Jurkat, Clone E6-1 (cell line): Measurements from ENCODE around the gene TAMM41.
"Not testable (repeated sequence)": the region's sequence is repeated elsewhere in the genome, so short reads cannot be mapped to it uniquely, and the experiment has no call there.

ENCODE experiments used
- DNase-seq: peaks from one replicate; pipeline ENCODE4 v3.0.0-alpha.2; 2011; ENCODE audit warnings: low read depth, low spot score
- H3K4me3 ChIP-seq: 2 replicates; pipeline ENCODE4 v1.5.1; 2011; ENCODE audit warnings: mild to moderate bottlenecking, low read length, control low read depth, moderate library complexity

Gene TAMM41

DNA sequence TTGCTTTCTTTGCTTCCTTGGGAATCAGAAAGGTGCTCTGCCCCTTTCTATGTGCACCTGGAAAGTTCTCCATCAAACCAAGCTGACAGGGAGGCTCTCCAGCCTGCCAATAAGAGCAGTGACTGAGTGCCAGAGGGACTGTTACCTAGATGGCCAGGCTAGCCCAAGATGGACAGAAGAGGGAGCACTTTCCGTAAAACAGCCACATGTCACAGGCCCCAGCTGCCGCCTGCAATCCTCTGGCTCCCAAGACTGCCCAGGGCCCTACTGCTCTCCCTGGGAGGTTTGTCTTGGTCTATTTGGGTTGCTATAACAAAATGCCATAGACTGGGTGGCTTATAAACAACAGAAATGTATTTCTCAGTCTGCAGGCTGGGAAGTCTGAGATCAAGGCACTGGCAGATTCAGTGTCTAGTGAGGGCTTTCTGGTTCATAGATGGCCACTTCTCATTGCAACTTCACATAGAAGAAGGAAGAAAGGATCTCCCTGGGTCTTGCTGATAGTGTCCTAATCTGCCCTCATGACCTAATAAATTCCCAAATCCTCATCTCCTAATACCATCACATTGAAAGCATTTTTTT lies 72.3 kb downstream of the TAMM41 start:
- DNase-seq = no peak

DNA sequence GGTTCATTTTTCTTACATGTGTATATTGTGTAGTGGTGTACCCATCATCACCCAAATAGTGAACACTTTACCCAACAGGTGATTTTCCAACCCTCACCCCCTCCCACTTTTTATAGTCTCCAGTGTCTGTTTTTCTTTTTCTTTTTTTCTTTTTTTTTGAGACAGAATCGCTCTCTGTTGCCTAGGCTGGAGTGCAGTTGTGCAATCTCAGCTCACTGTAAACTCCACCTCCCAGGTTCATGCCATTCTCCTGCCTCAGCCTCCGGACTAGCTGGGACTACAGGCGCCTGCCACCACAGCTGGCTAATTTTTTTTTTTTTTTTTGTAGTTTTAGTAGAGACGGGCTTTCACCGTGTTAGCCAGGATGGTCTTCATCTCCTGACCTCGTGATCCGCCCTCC lies 74.8 kb downstream of the TAMM41 start:
- H3K4me3 ChIP-seq, DNase-seq: not testable (repeated sequence)

More for the DNA sequence above, 72.3 kb downstream of the TAMM41 start:
- no peak overlapping the region for H3K4me3 ChIP-seq

DNA sequence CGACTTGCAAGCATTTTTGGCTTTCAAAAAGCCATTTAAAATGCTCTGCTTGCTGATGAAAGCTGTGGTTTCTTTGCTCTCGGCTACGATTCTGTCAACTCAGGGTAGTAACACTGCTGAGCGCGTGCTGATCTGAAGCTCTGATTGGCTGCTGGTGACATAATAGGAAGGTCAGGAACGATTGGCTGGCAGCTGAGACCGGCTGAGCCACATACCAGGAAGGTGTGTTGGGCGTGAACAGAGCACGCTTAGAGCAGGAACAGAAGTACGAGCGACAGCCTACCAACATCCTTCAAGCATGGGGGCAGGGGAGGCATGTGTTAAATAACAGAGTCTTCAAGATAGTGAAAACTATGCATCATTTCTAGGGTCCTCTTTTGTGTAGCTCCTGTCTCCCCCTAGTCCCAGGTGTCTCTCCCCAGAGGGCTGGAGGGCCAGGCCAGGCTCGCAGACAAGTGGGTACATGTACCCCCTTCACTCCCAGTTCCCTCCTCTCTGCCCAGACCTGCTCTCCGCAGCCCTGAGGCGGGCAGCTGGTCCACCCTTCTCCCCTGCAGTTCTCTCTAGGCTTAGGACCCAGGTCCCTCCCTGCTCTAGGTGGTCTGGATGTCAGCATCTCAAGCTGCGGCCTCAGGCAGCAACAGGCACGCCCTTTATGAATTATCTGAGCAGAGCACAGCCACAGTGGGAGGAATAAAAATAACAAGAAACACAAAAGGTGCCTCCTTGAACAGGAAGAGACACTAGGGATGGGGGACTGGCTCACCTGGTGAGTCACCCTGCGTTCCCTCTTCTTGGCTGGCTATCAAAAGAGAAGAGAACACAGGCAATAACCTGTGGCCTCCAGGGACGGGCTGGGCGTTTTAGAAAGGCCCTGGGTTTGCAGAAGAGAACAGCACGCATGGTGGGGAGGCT lies 76.0 kb downstream of the TAMM41 start:
- peak; percentile 93 for DNase-seq
- peak overlapping the region; percentile 26 for H3K4me3 ChIP-seq

DNA sequence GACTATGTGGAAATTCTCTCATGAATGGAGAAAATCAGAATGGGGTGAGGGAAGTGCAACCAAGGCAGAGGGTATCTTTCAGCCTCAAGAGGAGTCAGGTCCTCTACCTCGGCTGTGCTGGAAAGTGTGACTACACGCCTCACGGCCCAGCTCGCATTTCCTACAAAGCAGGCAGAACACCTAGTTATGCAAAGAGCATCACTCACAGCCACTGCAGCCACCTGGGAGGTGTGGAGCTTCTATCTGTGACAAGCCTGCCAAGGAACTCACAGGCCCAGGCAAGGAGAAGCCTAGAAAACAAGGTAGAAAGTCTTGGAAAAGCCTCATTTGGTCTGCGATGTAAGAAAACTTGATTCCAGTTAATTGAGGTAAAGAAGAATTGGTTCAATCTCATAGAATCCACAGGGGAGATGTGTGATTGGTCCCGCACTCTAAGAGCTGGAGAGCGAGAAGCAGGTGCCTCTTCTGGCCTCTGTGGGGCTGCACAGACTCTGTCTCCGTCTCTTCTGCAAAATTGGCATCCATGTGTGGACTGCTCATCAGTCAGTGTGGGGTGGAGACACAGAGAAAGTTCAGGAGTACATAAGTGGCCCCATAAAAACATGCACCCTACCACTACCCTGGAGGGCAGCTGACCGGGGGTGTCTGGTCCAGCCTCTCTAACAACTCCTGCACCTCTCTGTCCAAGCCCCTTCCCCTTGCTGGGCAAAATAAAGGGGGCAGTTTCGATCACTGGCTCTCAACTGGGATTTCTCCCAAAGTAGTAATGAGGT lies 76.8 kb downstream of the TAMM41 start:
- DNase-seq = no peak
- peak overlapping the region; percentile 20 for H3K4me3 ChIP-seq

DNA sequence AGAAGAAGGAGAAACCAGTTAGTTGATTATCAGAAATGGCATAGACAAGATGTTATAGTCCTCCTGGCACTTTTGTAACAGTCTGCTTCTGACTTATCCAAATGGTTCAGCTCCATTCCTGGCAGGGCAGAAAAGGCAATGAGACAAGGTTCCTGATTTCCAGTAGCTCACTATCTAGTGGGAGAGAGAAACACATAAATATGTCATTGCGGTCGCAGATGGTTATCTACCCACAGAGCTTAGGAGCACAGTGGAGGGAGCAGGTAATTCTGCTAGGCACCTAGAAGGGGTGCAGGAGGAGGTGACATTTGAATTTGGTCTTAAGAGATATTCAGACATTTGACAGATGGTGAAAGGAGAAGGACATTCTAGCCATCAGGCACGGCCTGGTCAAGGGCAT lies 78.1 kb downstream of the TAMM41 start:
- DNase-seq = no peak
- no peak overlapping the region for H3K4me3 ChIP-seq

DNA sequence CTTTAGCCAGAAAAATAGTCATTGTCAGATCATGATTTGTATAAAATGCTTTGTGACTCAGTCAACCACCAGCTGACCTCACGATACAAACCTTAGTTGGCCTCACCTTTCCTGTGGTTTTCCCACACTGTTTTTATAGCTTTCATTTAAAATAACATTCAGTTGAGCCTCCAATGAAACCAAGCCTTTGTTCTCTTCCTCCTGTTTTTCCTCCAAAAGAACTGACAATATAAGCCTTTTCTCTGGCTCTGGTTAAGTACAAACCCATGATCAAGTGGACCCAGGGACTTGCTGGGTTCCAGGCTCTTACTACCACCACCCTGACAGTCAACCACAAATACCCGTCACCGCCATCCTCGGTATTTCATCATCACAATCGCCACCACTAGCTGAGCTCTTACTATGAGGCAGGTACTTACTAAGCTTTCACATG lies 81.7 kb downstream of the TAMM41 start:
- H3K4me3 ChIP-seq = no peak overlapping the region
- DNase-seq = no peak

DNA sequence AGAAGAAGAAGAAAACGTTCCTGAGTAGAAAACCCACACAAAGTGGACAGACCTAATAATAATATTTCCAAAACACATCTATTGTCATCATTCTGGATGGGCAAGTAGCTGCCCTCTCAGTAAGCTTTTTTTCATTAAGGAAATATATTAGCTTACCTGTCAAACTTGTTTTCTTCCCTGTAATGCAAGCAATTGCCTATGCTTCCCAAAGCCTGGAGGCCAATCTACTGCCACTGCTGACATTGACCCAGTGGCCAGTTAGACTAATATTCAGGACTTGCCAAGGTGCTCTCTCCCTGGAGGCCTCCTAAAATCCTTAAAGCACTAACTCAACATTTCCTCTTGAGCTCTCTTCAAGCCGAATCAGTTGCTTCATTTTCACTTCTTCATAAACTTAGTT lies 86.7 kb downstream of the TAMM41 start:
- H3K4me3 ChIP-seq = no peak overlapping the region
- no peak for DNase-seq

DNA sequence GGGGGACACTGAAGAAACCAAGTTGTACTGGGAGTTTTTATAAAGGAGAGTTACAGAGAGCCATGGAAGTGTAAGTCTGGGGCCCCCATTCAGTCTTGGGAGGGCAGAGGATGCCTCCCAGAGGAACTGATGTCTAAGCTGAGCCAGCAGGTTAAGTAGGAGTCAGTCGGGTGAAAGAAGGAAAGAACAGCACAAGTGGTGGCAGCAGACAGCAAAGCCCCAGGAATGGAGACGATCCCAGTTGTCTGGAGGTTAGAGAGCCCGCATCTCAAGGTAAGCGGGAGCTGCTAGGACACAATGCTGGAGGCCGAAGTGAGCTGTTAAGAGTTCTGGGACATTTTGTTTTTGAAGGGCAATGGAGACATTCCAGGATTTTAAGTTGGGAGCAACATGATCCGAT lies 88.8 kb downstream of the TAMM41 start:
- H3K4me3 ChIP-seq = no peak overlapping the region
- DNase-seq = no peak

DNA sequence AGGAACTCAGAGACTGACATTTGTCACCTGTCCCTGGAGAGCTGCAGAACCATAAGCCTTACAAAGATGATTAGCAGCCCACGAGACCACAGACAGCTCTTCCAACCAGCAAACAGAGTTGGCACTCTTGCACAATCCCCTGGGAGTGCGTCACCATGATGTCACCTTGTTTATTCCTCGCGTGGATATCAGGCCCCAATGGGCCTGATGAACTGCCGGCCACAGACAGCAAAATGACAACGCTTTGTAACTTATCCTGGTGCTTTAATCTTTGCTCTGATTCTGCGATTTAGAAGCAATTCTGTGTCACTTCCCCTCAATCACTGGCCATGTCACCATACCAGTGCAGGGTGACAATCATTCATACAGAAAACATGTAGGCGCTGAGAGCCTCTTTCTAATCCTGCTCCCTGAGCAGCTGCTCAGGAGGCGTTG lies 89.2 kb downstream of the TAMM41 start:
- no peak overlapping the region for H3K4me3 ChIP-seq
- DNase-seq = no peak

DNA sequence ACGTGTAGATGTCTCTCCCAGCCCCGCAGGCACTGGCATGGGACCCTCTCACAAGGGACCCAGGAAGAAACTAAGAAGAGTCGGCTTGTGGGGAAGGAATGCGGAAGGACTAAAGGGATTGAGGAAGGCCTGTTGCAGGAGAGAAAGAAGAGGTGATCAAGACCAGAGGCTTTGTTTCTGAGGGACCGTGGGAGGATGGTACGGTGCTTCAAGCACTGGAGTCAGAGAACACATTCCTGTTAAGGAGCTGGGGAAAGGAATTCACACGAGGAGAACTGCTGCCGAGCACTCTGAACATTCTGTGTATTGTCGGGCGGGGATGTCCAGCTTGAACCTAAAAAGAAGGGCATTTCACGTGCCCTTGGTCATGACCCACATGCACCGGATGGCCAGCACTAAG lies 91.4 kb downstream of the TAMM41 start:
- H3K4me3 ChIP-seq = no peak overlapping the region
- DNase-seq = no peak

DNA sequence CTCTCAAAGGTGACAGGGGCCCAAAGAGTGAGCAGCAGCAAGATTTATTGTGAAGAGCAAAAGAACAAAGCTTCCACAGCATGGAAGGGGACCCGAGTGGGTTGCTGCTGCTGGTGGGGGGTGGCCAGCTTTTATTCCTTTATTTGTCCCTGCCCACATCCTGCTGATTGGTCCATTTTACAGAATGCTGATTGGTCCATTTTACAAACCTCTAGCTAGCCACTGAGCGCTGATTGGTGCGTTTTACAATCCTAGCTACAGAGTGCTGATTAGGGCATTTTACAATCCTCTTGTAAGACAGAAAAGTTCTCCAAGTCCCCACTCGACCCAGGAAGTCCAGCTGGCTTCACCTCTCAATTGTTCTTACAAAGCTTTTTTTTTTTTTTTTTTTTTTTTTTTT lies 94.4 kb downstream of the TAMM41 start:
- not testable (repeated sequence) for H3K4me3 ChIP-seq, DNase-seq

DNA sequence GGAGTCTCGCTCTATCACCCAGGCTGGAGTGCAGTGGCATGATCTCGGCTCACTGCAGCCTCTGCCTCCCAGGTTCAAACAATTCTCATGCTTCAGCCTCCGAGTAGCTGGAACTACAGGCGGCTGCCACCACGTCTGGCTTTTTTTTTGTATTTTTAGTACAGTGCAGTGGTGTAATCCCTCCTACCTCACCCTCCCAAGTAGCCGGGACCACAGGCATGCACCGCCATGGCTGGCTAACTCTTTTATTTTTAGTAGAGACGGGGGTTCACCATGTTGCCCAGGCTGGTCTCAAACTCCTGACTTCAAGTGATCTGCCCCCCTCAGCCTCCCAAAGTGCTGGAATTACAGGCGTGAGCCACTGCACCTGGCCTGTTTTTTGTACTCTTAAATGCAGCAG lies 98.4 kb downstream of the TAMM41 start:
- H3K4me3 ChIP-seq, DNase-seq: not testable (repeated sequence)
